NCI-H524 (cell line): ENCODE data around the gene ROPN1B.
"Not testable (repeated sequence)": the region's sequence is repeated elsewhere in the genome, so short reads cannot be mapped to it uniquely, and the experiment has no call there.

Experiments used
- DNase-seq, 2 experiments: peaks; one replicate each; lab custom pipeline; 2025; lab: John Stamatoyannopoulos, UW

Gene ROPN1B

DNA sequence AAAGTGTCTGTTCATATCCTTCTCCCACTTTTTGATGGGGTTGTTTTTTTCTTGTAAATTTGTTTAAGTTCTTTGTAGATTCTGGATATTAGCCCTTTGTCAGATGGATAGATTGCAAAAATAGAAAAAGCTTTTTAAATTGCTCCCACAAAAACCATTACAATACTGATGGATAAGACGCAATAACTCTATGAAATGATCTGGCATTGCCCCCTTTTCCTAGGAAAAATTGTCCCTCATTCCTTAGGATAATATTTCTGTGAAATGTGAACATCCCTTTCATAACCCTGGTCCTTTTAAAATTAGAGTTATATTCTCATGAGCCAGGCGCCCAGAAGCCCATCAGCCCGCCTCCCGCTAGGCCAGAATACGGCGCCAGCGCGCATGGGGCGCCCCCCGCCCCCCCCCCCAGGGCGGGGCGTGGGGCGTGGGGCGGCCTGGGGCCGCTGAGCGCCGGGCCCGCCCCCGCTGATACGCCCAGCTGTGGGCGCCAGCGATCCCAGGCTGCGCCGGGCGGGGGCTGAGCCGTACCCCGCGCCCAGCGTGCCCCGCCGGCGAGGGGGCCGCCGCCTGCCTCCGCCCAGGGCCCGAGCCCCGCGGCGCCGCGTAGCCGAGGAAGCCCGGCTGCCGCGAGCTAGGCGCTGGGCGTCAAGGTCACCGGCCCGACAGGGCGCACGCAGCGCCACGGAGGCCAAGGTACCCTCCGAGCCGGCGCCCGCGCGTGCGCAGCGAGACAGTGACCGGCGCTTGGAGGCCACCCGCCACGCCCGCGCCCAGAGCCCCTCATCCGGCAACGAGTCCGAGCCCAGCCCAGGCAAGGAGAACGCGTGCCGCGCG is 11.1 kb upstream of the ROPN1B start:
- peak in 1 of 2 experiments; percentile 28 for DNase-seq

DNA sequence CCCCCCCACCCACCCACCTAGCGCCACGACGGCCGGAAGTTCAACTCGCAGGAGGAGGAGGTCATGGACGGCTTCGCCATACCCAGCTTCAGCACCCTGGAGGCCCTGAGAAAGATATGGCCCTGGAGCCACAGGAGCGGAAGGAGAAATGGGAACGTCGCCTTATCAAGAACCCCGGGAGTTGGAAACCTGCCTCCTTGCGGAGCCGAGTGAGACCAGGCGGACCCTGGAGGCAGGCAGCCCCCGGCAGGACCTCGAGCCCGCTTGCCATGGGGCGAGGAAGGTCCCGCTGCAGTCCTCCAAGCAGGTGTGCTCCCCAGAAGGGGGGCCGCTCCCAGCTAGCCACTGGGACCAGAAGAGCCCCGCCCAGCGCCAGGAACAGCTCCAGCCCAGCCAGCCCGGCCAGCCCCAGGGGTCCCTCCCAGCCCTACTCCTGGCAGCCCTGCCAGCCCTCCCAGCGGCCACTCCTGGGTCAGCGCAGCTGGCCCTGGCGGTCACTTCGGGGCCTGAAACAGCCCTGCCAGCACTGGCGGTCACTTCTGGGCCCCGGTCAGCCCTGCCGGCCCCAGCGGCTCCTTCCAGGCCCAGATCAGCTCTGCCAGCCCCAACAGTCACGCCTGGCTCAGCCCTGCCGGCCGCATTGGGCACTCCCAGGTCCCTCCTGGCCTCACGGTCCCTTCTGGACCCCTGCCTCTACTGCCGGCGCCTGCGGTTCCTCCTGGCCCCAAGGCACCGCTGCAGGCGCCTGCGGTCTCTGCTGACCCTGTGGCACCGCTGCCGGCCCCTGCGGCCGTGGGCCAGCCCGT is 10.3 kb upstream of the ROPN1B start:
- DNase-seq = no peak

GRCh38 chr3:125959317-125960065 is 9.5 kb upstream of the ROPN1B start:
- DNase-seq = no peak

- no peak for DNase-seq
Measured at GRCh38 chr3:125960066-125960424, 8.9 kb upstream of the ROPN1B start.

DNA sequence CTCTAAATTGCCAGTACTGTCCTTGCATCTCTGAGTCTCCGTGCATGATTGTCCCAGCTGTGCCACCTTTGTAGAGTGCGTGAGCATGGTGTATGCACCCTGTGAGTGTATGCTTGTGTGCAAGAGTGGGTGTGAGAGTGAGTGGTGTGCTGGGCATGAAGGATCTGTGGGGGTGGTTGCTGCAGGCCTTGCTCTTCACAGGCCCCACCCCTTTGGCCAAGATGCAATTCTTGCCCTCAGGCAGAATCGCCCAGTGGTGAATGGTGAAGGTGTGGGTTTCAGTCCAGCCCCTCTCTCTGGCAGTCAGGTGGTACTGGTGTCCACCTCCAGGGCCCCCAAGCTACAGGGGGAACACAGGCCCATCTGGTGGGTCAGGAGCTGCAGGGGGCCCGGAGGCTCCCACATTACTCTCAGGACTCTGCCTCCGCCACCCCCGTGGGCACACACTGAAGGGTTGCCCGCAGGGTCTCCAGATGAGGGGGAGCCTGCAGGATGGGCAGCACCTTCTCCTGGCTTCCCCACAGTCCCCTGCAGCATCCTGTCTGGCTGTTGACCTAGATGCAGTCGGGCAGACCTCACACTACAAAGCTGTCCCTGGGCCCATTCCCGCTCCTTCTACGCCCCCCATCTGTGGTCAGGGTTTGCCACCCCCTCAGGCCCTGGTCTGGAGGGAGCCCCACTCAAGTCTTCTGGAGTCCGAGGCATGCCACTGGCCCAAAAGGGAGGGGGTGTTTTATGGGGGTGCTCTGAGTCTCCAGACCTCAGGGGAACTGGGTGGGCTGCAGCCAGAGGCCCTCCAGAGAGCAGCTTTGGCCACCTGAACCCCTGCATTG is 8.3 kb upstream of the ROPN1B start:
- no peak for DNase-seq

GRCh38 chr3:125961289-125961589 is 7.7 kb upstream of the ROPN1B start:
- no peak for DNase-seq

DNA sequence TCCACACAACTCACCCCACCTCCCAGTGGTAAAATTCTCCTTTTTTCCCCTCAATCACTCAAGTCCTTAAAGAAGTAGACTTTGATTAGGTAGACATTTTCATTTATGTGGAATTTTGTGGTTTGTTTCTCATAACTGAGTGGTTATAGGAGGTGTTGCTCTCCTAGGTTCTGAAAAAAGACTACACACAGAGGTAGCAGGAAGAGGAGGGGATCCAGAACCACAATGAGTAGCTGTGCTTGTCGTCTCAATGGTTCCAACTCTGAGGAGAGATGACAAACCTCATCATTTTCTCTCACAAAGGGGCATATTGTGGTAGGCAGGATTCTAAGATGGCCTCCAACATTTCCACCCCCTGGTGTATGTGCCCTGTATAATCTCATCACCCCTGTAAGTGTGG is 5.1 kb upstream of the ROPN1B start:
- not testable (repeated sequence) for DNase-seq

GRCh38 chr3:125965505-125965904 is 3.5 kb upstream of the ROPN1B start:
- no peak for DNase-seq

- no peak for DNase-seq
Measured at GRCh38 chr3:125967156-125967555, 1.8 kb upstream of the ROPN1B start.

GRCh38 chr3:125968121-125968520 is 857 bp upstream of the ROPN1B start:
- DNase-seq = not testable (repeated sequence)

GRCh38 chr3:125971997-125972944 is 3.3 kb downstream of the ROPN1B start:
- peak; percentile 62 to 74 for DNase-seq

- DNase-seq = not testable (repeated sequence)
Measured at GRCh38 chr3:125975245-125976002, 6.4 kb downstream of the ROPN1B start.

DNA sequence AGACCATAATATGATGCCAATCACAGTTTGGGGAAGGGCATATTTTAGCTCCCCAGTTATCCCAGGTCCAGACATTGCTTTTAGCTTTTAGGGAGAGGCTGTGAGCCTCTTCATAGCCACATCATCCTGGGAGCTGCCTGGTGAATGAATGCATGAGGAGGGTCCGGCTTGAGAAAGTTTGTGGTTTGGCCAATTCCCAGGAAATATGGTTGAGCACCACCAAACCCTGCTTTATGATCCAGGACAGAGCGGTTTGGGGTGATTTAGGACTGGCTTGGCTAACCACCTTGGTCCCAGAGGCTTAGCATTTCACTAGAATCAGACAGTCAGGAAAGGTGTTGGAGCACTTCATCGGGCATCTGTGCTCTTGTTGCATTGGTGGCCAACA is 7.0 kb downstream of the ROPN1B start:
- not testable (repeated sequence) for DNase-seq

GRCh38 chr3:125977104-125977503 is 8.1 kb downstream of the ROPN1B start:
- not testable (repeated sequence) for DNase-seq

DNA sequence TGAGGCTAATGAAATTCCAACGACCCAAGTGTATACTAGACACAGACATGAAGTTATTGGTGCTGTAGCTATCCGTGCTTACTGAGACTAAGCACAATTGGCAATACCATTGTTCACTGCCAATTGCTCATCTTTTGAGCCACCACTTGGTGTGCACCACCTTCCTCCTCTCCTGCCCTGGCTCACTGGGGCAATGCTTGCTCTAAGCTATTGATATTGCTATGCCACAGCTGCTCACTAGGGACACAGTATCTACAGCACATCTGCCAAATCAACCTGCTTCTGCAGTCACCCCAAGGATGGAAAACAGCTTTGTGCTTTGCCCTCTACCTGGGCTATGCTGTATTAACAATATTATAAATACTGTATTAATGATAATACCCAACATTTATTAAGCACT is 16.0 kb downstream of the ROPN1B start:
- DNase-seq = not testable (repeated sequence)

GRCh38 chr3:125990253-125990970 is 21.4 kb downstream of the ROPN1B start:
- peak; percentile 82 to 88 for DNase-seq

DNA sequence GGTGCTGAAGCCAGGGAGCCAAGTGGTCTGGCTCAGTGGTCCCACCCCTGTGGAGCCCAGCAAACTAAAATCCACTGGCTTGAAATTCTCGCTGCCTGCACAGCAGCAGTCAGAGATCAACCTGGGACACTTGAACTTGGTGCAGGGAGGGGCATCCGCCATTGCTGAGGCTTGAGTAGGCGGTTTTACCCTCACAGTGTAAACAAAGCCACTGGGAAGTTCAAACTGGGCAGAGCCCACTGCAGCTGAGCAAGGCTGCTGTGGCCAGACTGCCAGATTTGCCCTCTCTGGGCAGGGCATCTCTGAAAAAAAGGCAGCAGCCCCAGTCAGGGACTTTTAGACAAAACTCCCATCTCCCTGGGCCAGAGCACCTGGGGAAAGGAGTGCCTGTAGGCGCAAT is 27.8 kb downstream of the ROPN1B start:
- DNase-seq = not testable (repeated sequence)

- DNase-seq = no peak
Measured at GRCh38 chr3:126002189-126002588, 33.2 kb downstream of the ROPN1B start.
